ENCODE measurements around the gene CACNA2D4.

GRCh38 chr12:1845427-1845826 is 73.0 kb downstream of the CACNA2D4 start:
- TF ChIP-seq CTCF (IDR thresholded peaks at IDR 0.05) (no peak), POLR2A (IDR thresholded peaks at IDR 0.05) (no peak), EP300 (IDR thresholded peaks at IDR 0.05) (no peak)

Measured in gastroesophageal sphincter (tissue), 3 donors.